SH-SY5Y (cell line): ENCODE data around the gene SKP1.

Source experiments
- GATA2 ChIP-seq: IDR thresholded peaks from 2 replicates; pipeline ENCODE4 v1.6.1; 2011; ENCODE audit warnings: mild to moderate bottlenecking, low read depth, low read length
- GATA3 ChIP-seq: IDR thresholded peaks from 2 replicates; pipeline ENCODE4 v1.6.1; 2011; ENCODE audit warnings: low read depth, mild to moderate bottlenecking, low read length, moderate library complexity

- TF ChIP-seq GATA2 (no peak), GATA3 (no peak)
These were observed 76.8 kb downstream of the SKP1 start for GRCh38 chr5:134099939-134100282.
